ENCODE measurements around the gene CAST. TPM values are rescaled to one million over a fixed set of nuclear protein-coding genes. Genes with fewer than 3 reads are reported as not detected.

The CAST gene
- total RNA-seq, 4 donors from 2014 or later: 324 to 489 (median 375) TPM

DNA sequence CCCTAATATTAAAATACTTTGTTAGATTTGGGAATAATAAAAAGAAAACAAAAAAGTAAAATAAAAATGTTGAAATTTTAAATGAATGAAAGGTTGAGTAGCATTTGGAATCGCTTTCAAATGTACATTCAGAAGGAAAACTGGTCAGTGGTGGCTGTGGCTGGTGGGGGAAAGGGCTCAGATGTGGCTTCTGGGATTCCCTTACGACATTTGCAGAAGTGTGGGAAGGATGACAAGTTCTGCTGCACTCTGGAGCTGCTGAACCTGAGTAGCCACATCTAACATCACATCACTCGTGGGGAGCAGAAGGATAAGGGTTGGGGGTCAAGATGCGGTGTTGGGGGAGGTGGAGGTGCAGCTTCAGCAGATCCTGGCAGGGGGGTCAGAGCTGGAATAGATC lies 25.6 kb upstream of the CAST start:
- Histone ChIP-seq H3K36me3 (no peaks in the 10 kb centered on the region), H3K4me1 (peaks cover 0 to 9% (median 8%) of the 10 kb centered on the region in 3 donors), H3K9me3 (no peaks in the 10 kb centered on the region), H3K27ac (no peak overlapping the region), H3K4me3 (no peak overlapping the region), H3K27me3 (no peaks in the 10 kb centered on the region)
- WGBS, 2 donors: 90 to 95% methylated on average over 4 of the region's 4 CpGs
- DNase-seq: no peak
- TF ChIP-seq, protein P1, sequence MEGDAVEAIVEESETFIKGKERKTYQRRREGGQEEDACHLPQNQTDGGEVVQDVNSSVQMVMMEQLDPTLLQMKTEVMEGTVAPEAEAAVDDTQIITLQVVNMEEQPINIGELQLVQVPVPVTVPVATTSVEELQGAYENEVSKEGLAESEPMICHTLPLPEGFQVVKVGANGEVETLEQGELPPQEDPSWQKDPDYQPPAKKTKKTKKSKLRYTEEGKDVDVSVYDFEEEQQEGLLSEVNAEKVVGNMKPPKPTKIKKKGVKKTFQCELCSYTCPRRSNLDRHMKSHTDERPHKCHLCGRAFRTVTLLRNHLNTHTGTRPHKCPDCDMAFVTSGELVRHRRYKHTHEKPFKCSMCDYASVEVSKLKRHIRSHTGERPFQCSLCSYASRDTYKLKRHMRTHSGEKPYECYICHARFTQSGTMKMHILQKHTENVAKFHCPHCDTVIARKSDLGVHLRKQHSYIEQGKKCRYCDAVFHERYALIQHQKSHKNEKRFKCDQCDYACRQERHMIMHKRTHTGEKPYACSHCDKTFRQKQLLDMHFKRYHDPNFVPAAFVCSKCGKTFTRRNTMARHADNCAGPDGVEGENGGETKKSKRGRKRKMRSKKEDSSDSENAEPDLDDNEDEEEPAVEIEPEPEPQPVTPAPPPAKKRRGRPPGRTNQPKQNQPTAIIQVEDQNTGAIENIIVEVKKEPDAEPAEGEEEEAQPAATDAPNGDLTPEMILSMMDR (IDR thresholded peaks at IDR 0.05): no peak
- no peak for TF ChIP-seq POLR2A (IDR thresholded peaks at IDR 0.05)
- intact Hi-C loops (cut with DNase I): no loop called here

DNA sequence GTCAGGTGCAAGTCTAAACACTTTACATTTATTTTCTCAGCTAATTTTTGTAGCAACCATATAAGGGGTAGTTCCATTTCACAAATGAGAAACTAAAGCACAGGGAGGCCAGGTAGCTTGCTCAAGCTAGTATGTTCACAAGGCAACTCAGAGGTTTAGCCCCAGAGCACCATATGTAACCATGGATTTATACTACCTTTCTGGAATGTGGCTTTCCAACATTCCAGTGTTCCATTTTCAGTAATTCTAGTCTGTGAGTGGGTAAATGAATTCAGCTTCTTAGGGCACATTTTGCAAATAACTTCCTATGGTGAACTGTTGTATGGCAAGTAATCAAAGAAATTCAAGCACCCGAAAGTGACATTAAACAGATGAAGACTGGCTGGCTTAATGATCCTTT lies 25.0 kb upstream of the CAST start:
- Histone ChIP-seq H3K4me1 (peaks cover 0 to 9% (median 8%) of the 10 kb centered on the region in 3 donors), H3K27me3 (no peaks in the 10 kb centered on the region), H3K27ac (no peak overlapping the region), H3K36me3 (no peaks in the 10 kb centered on the region), H3K4me3 (no peak overlapping the region), H3K9me3 (no peaks in the 10 kb centered on the region)
- intact Hi-C loops (cut with DNase I): no loop called here
- DNase-seq: no peak
- WGBS, 2 donors: 67 to 89% methylated on average over 1 of the region's 1 CpG
- TF ChIP-seq, protein P1 (IDR thresholded peaks at IDR 0.05): no peak
- TF ChIP-seq POLR2A (IDR thresholded peaks at IDR 0.05): no peak

DNA sequence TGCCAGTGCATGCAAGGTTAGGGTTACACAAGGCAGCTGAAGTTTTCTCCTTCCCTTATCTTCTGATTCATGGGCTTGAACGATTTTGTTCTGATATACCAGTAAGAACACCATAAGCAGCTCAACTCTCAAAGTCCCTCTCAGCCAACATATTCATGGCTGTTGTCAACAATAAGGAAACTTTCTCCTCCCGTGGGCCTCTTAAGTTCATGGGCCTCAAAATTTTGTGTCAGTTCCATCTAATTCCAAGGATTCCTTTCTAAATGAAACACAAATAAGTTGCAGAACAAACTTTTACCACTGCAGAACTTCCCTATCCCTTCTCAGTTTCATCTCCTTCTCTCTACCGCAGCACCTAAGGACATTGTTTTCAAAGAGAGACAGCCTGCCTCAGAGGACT lies 23.6 kb upstream of the CAST start:
- Histone ChIP-seq H3K4me3 (no peak overlapping the region), H3K9me3 (no peaks in the 10 kb centered on the region), H3K4me1 (peaks cover 0 to 6% (median 6%) of the 10 kb centered on the region in 3 donors), H3K27me3 (no peaks in the 10 kb centered on the region), H3K36me3 (no peaks in the 10 kb centered on the region), H3K27ac (no peak overlapping the region)
- WGBS, 2 donors: 81 to 83% methylated on average over 3 of the region's 3 CpGs
- no peak for DNase-seq
- TF ChIP-seq, protein P1 (IDR thresholded peaks at IDR 0.05): no peak
- no peak for TF ChIP-seq POLR2A (IDR thresholded peaks at IDR 0.05)
- intact Hi-C loops (cut with DNase I): no loop called here

DNA sequence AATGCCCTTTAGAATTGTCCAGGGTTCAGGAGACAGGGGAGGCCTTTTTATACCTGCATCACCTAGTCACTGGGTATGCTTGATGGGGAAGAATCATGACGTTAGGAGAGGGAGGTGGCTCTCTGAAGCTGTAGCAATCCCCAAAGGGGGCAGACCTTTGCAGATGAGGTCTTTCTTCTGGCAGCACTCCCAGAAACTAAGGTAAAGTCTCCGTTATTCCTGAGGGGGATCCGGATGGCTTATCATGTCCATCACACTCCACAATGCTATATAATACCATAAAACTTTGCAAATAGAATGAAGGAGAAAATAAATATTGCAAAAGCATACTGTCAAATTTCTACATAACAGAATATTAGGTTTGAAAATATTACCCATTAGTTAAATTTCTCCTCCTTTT lies 21.5 kb upstream of the CAST start:
- Histone ChIP-seq H3K4me3 (no peak overlapping the region), H3K27me3 (no peaks in the 10 kb centered on the region), H3K36me3 (no peaks in the 10 kb centered on the region), H3K27ac (no peak overlapping the region), H3K4me1 (no peaks in the 10 kb centered on the region), H3K9me3 (no peaks in the 10 kb centered on the region)
- WGBS, 2 donors: 54 to 72% methylated on average over 3 of the region's 3 CpGs
- DNase-seq: no peak
- intact Hi-C loops (cut with DNase I): no loop called here
- TF ChIP-seq, protein P1 (IDR thresholded peaks at IDR 0.05): no peak
- no peak for TF ChIP-seq POLR2A (IDR thresholded peaks at IDR 0.05)

DNA sequence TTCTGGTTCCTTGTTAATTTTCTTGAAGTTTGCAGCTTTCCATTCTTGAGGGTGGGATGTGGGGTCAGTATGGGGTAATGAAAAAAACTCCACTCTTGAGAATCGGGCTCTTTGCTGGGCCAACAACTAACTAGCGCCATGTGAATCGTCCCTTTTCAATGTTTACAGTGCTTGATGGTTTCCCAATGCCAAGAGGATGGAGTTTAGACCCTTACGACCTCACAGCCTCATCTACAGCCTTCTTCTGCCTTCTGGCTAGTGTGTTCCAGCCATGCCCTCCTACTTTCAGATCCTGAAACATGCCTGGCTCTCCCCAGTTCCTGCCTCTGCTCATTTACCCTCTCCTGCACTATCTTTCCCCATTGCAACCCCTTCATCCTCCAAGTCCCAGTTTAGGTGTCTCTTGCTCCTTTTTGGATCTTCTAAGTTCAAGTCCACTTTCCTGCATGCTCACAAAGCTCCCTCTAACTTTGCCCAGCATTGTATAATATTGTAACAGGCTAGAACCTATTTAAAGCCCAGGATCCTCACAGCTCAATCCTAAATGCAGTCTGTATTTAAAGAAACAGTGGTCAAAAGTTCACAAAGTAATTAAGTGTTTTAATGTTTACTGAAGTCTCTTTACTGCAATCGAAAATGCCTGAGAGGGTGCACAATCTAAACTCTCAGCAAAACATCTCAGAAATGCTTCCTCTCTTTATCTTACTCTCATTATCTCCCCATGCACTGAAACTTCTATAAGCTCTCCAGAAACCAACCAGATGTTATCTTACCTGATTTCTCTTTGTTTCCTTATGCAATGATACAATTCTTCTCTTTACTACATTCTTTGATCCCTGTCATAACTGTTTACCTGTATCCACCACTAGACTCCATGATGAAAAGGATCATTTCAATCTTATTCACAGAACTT lies 20.6 kb upstream of the CAST start:
- Histone ChIP-seq H3K4me1 (no peaks in the 10 kb centered on the region), H3K36me3 (no peaks in the 10 kb centered on the region), H3K27me3 (no peaks in the 10 kb centered on the region), H3K4me3 (no peak overlapping the region), H3K9me3 (no peaks in the 10 kb centered on the region), H3K27ac (no peak overlapping the region)
- 30 to 54% methylated on average over 4 to 5 of the region's 5 CpGs for whole genome bisulfite sequencing, 2 donors
- DNase-seq: no peak
- no peak for TF ChIP-seq POLR2A (IDR thresholded peaks at IDR 0.05)
- TF ChIP-seq, protein P1 (IDR thresholded peaks at IDR 0.05): no peak
- intact Hi-C loops (cut with DNase I): no loop called here

Measured in esophagus squamous epithelium (tissue), 5 donors.